ENCODE data around the gene ZNF688. TPM values are rescaled to one million over a fixed set of nuclear protein-coding genes. Genes with fewer than 3 reads are reported as not detected.

ZNF688 gene
- polyA plus RNA-seq, 2 of the 4 experiments (the other 2 are of a cell fraction) = 4.6 to 6.7 TPM

GRCh38 chr16:30582611-30583340, 11.3 kb upstream of the ZNF688 start:
- no peak for TF ChIP-seq BHLHE40 (IDR thresholded peaks at IDR 0.05; ENCODE audit: low read depth, low read length)
- TF ChIP-seq, protein P1, sequence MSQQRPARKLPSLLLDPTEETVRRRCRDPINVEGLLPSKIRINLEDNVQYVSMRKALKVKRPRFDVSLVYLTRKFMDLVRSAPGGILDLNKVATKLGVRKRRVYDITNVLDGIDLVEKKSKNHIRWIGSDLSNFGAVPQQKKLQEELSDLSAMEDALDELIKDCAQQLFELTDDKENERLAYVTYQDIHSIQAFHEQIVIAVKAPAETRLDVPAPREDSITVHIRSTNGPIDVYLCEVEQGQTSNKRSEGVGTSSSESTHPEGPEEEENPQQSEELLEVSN (IDR thresholded peaks at IDR 0.05; ENCODE audit: borderline replicate concordance, low read depth) = no peak
- no peak for TF ChIP-seq BCL3 (IDR thresholded peaks at IDR 0.05)
- TF ChIP-seq CBX2 (IDR thresholded peaks at IDR 0.05; ENCODE audit: borderline replicate concordance, low read depth) = no peak
- TF ChIP-seq CHD2 (IDR thresholded peaks at IDR 0.05; ENCODE audit: low read length, partially characterized antibody) = no peak
- no peak for TF ChIP-seq NFE2L2 (conservative IDR thresholded peaks at IDR 0.05; ENCODE audit: low read length)
- TF ChIP-seq HOXB5 (CRISPR knock-in tag; IDR thresholded peaks at IDR 0.05) = no peak
- TF ChIP-seq CHD4 (IDR thresholded peaks at IDR 0.05; ENCODE audit: borderline replicate concordance) = no peak
- TF ChIP-seq, protein P2, sequence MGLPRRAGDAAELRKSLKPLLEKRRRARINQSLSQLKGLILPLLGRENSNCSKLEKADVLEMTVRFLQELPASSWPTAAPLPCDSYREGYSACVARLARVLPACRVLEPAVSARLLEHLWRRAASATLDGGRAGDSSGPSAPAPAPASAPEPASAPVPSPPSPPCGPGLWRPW (IDR thresholded peaks at IDR 0.05) = no peak
- no peak for TF ChIP-seq ZC3H11A (IDR thresholded peaks at IDR 0.05)
- no peak for TF ChIP-seq KDM5A (IDR thresholded peaks at IDR 0.05)
- TF ChIP-seq HOXA7 (CRISPR knock-in tag; IDR thresholded peaks at IDR 0.05) = no peak
- no peak for TF ChIP-seq POLR2AphosphoS2 (conservative IDR thresholded peaks at IDR 0.05; ENCODE audit: low read length)
- no peak for TF ChIP-seq MYC (IDR thresholded peaks at IDR 0.05; ENCODE audit: borderline replicate concordance, low read length)
- TF ChIP-seq PHF8 (IDR thresholded peaks at IDR 0.05; ENCODE audit: borderline replicate concordance, low read depth) = no peak
- TF ChIP-seq SMC3 (IDR thresholded peaks at IDR 0.05) = no peak
- TF ChIP-seq RARB (CRISPR knock-in tag; IDR thresholded peaks at IDR 0.05) = no peak
- TF ChIP-seq EHF (CRISPR knock-in tag; IDR thresholded peaks at IDR 0.05) = no peak
- ChIA-PET CTCF (interaction anchor here (0.9 kb wide), 1 partner anchor 33 kb away, joined by 3 read pairs; no protein-coding TSS in a partner anchor), POLR2A (interaction anchor here (0.5 kb wide), 1 partner anchor 71 kb away, joined by 4 read pairs; no protein-coding TSS in a partner anchor)
- H3K9me3 ChIP-seq = no peaks in the 10 kb centered on the region
- H3K4me3 ChIP-seq = no peak overlapping the region
- H3K4me1 ChIP-seq = no peaks in the 10 kb centered on the region
- DNase-seq (ENCODE audit: low read depth in 1 of 2, low spot score in 1 of 2) (no peak), FAIRE-seq (no peak), ATAC-seq (no peak)
- H3K27ac ChIP-seq = no peak overlapping the region
- 93% methylated on average over 48 of the region's 48 CpGs for WGBS (ENCODE audit: missing lambda C conversion rate)
- H3K4me2 ChIP-seq = no peak overlapping the region

- Histone ChIP-seq H3K4me3 (no peak overlapping the region), H3K27ac (no peak overlapping the region), H3K9me3 (no peaks in the 10 kb centered on the region), H3K4me1 (no peaks in the 10 kb centered on the region), H3K4me2 (no peak overlapping the region)
- ATAC-seq (no peak), FAIRE-seq (no peak), DNase-seq (ENCODE audit: low read depth in 1 of 2, low spot score in 1 of 2) (no peak)
- TF ChIP-seq SREBF2 (IDR thresholded peaks at IDR 0.05) = no peak
- TF ChIP-seq HOXA7 (CRISPR knock-in tag; IDR thresholded peaks at IDR 0.05) = no peak
- no peak for TF ChIP-seq PHF8 (IDR thresholded peaks at IDR 0.05; ENCODE audit: borderline replicate concordance, low read depth)
- TF ChIP-seq FOXS1 (CRISPR knock-in tag; IDR thresholded peaks at IDR 0.05) = no peak
- no peak for TF ChIP-seq USF2 (IDR thresholded peaks at IDR 0.05)
- ChIA-PET CTCF (interaction anchor here (0.8 to 1.6 kb wide), 4 partner anchors 24 to 46 kb away, joined by 3 to 5 read pairs (median 3); partner anchors contain the start of gene ZNF764), POLR2A (interaction anchor here (0.7 kb wide), 1 partner anchor 127 kb away, joined by 5 read pairs; no protein-coding TSS in a partner anchor)
- WGBS (ENCODE audit: missing lambda C conversion rate) = 92% methylated on average over 7 of the region's 7 CpGs
These were observed 9.9 kb upstream of the ZNF688 start for GRCh38 chr16:30581457-30581856.
